ENCODE data around the gene LSM12.
"Not testable (repeated sequence)": the region's sequence is repeated elsewhere in the genome, so short reads cannot be mapped to it uniquely, and the experiment has no call there.

LSM12 gene

DNA sequence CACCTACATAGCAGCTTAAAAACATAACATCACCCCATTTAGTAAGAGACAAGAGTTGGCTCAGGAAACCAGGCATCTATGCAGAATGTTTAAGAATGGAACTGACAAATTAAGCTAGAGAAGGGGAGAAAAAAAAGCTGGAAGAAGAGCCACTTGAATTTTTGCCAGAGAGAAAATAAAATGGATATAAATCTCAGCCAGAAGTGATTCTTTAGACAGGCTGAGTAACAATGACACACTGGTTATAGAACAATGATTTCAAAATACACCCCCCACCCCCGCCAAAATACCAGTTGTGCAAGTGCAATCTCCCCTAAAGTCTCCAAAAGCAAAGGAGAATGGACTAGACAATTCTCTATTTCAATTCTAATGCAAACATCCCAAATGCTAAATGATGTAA lies 22.4 kb downstream of the LSM12 start:
- FAIRE-seq, result no peak
- DNase-seq (ENCODE audit: low spot score), result no peak

GRCh38 chr17:44043272-44043696 lies 23.2 kb downstream of the LSM12 start:
- no peak for FAIRE-seq
- no peak for DNase-seq (ENCODE audit: low spot score)

- DNase-seq (ENCODE audit: low spot score), result no peak
Observed at GRCh38 chr17:44039829-44040635, 26.4 kb downstream of the LSM12 start.

DNA sequence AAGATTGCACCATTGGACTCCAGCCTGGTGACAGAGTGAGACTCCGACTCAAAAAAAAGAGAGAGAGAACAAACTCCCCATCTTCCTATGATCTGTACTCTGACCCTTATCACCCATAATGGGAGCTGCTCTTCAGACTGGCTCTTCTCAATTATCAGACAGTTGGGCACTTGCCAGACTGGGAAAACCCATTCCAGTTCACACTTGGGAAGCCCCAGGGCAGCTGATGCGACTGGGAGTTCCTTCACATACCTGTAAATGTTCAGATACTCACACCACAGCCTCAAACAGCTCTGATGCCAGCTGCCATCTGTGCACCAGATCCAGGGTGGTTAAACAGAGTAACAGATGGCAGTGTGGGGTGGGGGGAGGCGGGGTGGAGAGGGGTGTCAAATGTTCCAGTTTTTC lies 27.9 kb downstream of the LSM12 start:
- no peak for FAIRE-seq
- DNase-seq (ENCODE audit: low spot score), result no peak

More at GRCh38 chr17:44039829-44040635, 26.4 kb downstream of the LSM12 start:
- no peak for FAIRE-seq

GRCh38 chr17:44037471-44037870 lies 29.0 kb downstream of the LSM12 start:
- DNase-seq (ENCODE audit: low spot score) (no peak), FAIRE-seq (no peak)

GRCh38 chr17:44034688-44035087 lies 31.8 kb downstream of the LSM12 start:
- not testable (repeated sequence) for FAIRE-seq; DNase-seq (ENCODE audit: low spot score)

GRCh38 chr17:44033861-44034408 lies 32.5 kb downstream of the LSM12 start:
- FAIRE-seq (no peak), DNase-seq (ENCODE audit: low spot score) (no peak)

GRCh38 chr17:44030482-44030881 lies 36.0 kb downstream of the LSM12 start:
- FAIRE-seq (no peak), DNase-seq (ENCODE audit: low spot score) (no peak)

GRCh38 chr17:44029736-44030135 lies 36.7 kb downstream of the LSM12 start:
- no peak for FAIRE-seq

GRCh38 chr17:44024853-44025252 lies 41.6 kb downstream of the LSM12 start:
- DNase-seq (ENCODE audit: low spot score) (no peak), FAIRE-seq (no peak)

More at GRCh38 chr17:44029736-44030135, 36.7 kb downstream of the LSM12 start:
- no peak for DNase-seq (ENCODE audit: low spot score)

DNA sequence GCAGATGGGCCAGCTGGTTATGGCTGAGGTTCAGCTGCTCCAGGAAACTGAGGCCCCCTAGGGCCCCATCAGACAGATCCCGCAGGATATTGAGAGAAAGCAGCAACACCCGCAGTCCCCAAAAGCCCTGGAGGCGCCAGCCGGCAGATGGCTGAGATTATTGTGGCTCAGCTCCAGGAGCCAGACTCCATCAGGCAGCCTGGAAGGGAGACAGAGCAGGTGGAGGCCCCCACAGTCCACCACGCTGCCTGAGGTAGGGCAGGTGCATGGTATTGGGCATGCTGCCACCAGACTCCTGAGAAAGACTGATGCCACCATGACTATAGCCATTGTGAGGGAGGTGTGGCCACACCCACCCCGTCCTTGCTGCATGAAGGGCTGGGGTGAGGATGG lies 42.2 kb downstream of the LSM12 start:
- FAIRE-seq (no peak), DNase-seq (ENCODE audit: low spot score) (no peak)

- DNase-seq (ENCODE audit: low spot score), result no peak
- no peak for FAIRE-seq
Observed at GRCh38 chr17:44023545-44024270, 42.8 kb downstream of the LSM12 start.

- DNase-seq (ENCODE audit: low spot score) (no peak), FAIRE-seq (no peak)
Observed at GRCh38 chr17:44022246-44022645, 44.2 kb downstream of the LSM12 start.

DNA sequence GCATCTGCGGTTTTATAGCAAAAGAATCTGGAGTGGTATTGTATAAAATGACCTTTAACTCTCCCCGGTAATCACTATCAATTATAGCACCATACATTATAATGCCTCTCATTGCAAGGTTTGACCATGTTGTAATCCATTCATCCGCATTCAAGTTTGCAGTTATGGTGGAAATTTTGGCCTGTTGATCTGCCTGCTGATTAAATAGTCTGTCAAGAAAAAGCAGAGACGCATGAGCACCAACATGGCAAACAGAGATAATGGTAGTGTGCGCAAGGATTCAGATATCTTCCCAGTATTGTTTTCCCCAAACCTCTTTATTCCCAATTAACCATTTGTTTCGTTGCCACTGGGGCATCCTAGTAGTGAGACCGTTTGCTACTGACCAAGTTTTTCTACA lies 45.2 kb downstream of the LSM12 start:
- peak; percentile 48 for FAIRE-seq
- DNase-seq (ENCODE audit: low spot score), result not testable (repeated sequence)

GRCh38 chr17:44014437-44015172 lies 51.9 kb downstream of the LSM12 start, which contains the start of gene TMEM101:
Gene TMEM101, minus strand, starts transcription at chr17:44014963. Its CDS starts 11 bp downstream, at chr17:44014952.
- peak; percentile 96 for DNase-seq (ENCODE audit: low spot score)

DNA sequence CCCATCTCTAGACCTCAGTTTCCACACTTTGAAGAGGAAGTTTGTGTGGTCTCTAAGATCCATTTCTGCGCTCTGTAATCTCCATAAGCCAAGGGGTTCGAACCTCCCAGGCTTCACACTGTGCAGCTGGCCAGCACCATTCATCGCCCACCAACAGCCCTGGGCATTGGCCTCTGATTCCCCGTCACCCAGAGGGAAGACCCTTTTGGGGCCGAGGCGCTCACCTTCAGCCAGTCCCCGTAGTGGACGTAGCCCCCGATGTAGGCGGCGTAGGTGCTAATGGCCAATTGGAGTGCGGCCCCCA lies 52.4 kb downstream of the LSM12 start:
- DNase-seq (ENCODE audit: low spot score) (no peak), FAIRE-seq (no peak)

More at GRCh38 chr17:44014437-44015172, 51.9 kb downstream of the LSM12 start, which contains the start of gene TMEM101:
- peak; percentile 53 for FAIRE-seq

- DNase-seq (ENCODE audit: low spot score) (no peak), FAIRE-seq (no peak)
Observed at GRCh38 chr17:44012874-44013273, 53.6 kb downstream of the LSM12 start.

GRCh38 chr17:44012391-44012790 lies 54.1 kb downstream of the LSM12 start:
- FAIRE-seq, result no peak
- DNase-seq (ENCODE audit: low spot score), result no peak

DNA sequence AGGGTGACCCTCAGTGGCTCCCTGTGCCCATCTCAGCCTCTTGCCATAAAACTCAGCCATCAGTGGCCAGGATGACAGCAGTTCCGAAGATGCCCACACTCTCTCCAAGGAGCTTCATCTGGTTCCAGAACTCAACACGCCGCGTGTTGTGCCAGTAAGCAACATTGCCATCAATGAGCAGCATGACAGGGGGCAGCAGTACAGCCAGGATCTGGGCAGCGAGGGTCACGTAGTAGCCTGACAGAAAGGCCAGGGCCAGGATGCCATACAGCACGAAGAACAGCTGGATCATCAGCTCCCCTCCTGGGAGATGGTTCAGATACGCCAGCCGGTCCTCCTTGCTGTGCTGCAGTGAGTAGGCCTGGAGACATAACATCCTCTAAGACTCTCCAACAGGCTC lies 54.6 kb downstream of the LSM12 start:
- FAIRE-seq, result no peak

DNA sequence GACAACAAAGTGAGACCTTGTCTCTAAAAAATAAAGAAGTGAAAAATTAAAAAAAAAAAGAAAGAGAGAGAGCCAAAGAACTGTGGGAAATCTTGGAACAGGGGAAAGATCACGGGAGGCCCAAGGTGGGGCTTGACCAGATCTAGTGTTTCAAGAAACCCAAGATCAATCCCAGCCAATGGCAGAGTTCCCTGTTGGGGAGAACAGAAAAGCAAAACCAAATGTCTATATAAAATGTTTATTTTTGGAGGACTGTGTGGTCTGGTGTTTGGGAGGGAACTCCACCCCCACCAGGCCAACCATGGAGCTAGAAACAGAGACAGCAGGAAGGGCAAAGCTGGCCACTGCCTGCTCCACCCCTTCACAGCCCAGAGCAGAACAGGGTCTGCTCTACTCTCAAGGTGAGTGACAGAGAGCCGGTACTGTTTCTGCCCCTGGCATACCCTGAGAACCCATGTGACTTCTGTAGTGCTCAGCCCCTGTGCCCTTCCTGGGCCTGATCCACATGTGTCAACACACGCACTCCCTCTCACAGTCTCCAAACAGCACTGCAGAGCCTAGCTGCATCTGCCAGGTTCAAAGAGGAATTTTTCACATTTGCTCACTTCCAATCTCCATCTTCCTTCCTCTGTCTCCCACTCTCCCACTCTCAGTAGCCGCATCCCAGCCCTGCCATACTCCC lies 55.4 kb downstream of the LSM12 start:
- DNase-seq (ENCODE audit: low spot score) (no peak), FAIRE-seq (no peak)

More for the DNA sequence above, 54.6 kb downstream of the LSM12 start:
- DNase-seq (ENCODE audit: low spot score), result no peak

Measured in urothelium cell line (cell line).